HUES6 (cell line): ENCODE measurements around the gene BEND7.
A peak's percentile ranks its signal among the peaks of the same experiment; 100 is the strongest.
"Not testable (repeated sequence)": the region's sequence is repeated elsewhere in the genome, so short reads cannot be mapped to it uniquely, and the experiment has no call there.

Experiments used
- H3K27ac ChIP-seq: 2 replicates; pipeline ENCODE4 v1.7.0; 2013; ENCODE audit warnings: low read depth, mild to moderate bottlenecking, low read length, inconsistent platforms
- H3K27me3 ChIP-seq: 2 replicates; pipeline ENCODE4 v1.6.1; 2013; ENCODE audit warnings: low read length; ENCODE audit not compliant: control insufficient read depth, insufficient read depth
- H3K36me3 ChIP-seq: 2 replicates; pipeline ENCODE4 v1.6.1; 2013; ENCODE audit warnings: low read length; ENCODE audit not compliant: control insufficient read depth, insufficient read depth
- H3K4me1 ChIP-seq: 2 replicates; pipeline ENCODE4 v1.6.1; 2013; ENCODE audit warnings: low read length; ENCODE audit not compliant: control insufficient read depth, insufficient read depth
- H3K4me3 ChIP-seq: 2 replicates; pipeline ENCODE4 v1.5.1; 2013; ENCODE audit warnings: low read depth, low read length
- H3K9ac ChIP-seq: one replicate; pipeline ENCODE4 v1.6.1; 2013; ENCODE audit warnings: mild to moderate bottlenecking, low read length
- H3K9me3 ChIP-seq: 2 replicates; pipeline ENCODE4 v1.6.1; 2013; ENCODE audit warnings: low read depth, low read length; ENCODE audit not compliant: control insufficient read depth, insufficient read depth

BEND7 gene

GRCh38 chr10:13445656-13446400 is 83.0 kb downstream of the BEND7 start:
- H3K27me3 ChIP-seq, result peaks cover 2% of the 10 kb centered on the region; the same call in 1 of the 2 replicates
- H3K4me1 ChIP-seq, result peaks cover 5% of the 10 kb centered on the region; the same call in 1 of the 2 replicates
- no peaks in the 10 kb centered on the region for H3K9me3 ChIP-seq
- H3K36me3 ChIP-seq, result no peaks in the 10 kb centered on the region; the same call in 1 of the 2 replicates
- H3K9ac ChIP-seq, result no peak overlapping the region
- no peak overlapping the region for H3K4me3 ChIP-seq
- no peak overlapping the region for H3K27ac ChIP-seq

- Histone ChIP-seq H3K4me3 (no peak overlapping the region), H3K9ac (no peak overlapping the region), H3K4me1 (peaks cover 8% of the 10 kb centered on the region), H3K27ac (no peak overlapping the region), H3K27me3 (peaks cover 37% of the 10 kb centered on the region), H3K9me3 (no peaks in the 10 kb centered on the region), H3K36me3 (no peaks in the 10 kb centered on the region)
Observed at GRCh38 chr10:13441476-13441875, 87.3 kb downstream of the BEND7 start.

GRCh38 chr10:13440185-13441061 is 88.4 kb downstream of the BEND7 start:
- Histone ChIP-seq H3K4me3 (peak overlapping the region; percentile 57), H3K9me3 (no peaks in the 10 kb centered on the region), H3K27ac (no peak overlapping the region), H3K4me1 (peaks cover 8% of the 10 kb centered on the region), H3K27me3 (peaks cover 37% of the 10 kb centered on the region), H3K9ac (peak overlapping the region; percentile 7), H3K36me3 (no peaks in the 10 kb centered on the region)

- no peaks in the 10 kb centered on the region for H3K36me3 ChIP-seq
- H3K9ac ChIP-seq, result peak overlapping the region; percentile 7
- peaks cover 8% of the 10 kb centered on the region for H3K4me1 ChIP-seq
- peaks cover 37% of the 10 kb centered on the region for H3K27me3 ChIP-seq
- H3K9me3 ChIP-seq, result no peaks in the 10 kb centered on the region
- no peak overlapping the region for H3K27ac ChIP-seq
- peak overlapping the region; percentile 57 for H3K4me3 ChIP-seq
Observed at GRCh38 chr10:13439313-13440184, 89.3 kb downstream of the BEND7 start.

GRCh38 chr10:13437026-13437555 is 91.7 kb downstream of the BEND7 start:
- Histone ChIP-seq H3K9ac (no peak overlapping the region), H3K9me3 (no peaks in the 10 kb centered on the region), H3K4me1 (peaks cover 2% of the 10 kb centered on the region), H3K4me3 (no peak overlapping the region), H3K27ac (no peak overlapping the region), H3K27me3 (peaks cover 37% of the 10 kb centered on the region), H3K36me3 (no peaks in the 10 kb centered on the region)

- H3K4me1 ChIP-seq, H3K27ac ChIP-seq, H3K9ac ChIP-seq, H3K9me3 ChIP-seq, H3K4me3 ChIP-seq, H3K36me3 ChIP-seq, H3K27me3 ChIP-seq: not testable (repeated sequence)
Observed at GRCh38 chr10:13427943-13428342, 100.9 kb downstream of the BEND7 start.

- H3K36me3 ChIP-seq, result no peaks in the 10 kb centered on the region
- H3K9me3 ChIP-seq, result no peaks in the 10 kb centered on the region
- H3K27ac ChIP-seq, result no peak overlapping the region
- H3K27me3 ChIP-seq, result no peaks in the 10 kb centered on the region
- no peak overlapping the region for H3K9ac ChIP-seq
- no peaks in the 10 kb centered on the region for H3K4me1 ChIP-seq
- H3K4me3 ChIP-seq, result no peak overlapping the region
Observed at GRCh38 chr10:13425397-13425796, 103.4 kb downstream of the BEND7 start.

- Histone ChIP-seq H3K4me1 (no peaks in the 10 kb centered on the region), H3K36me3 (no peaks in the 10 kb centered on the region), H3K9me3 (no peaks in the 10 kb centered on the region), H3K27ac (no peak overlapping the region), H3K9ac (no peak overlapping the region), H3K4me3 (no peak overlapping the region), H3K27me3 (no peaks in the 10 kb centered on the region)
Observed at GRCh38 chr10:13422800-13423199, 106.0 kb downstream of the BEND7 start.

- Histone ChIP-seq H3K4me3 (no peak overlapping the region), H3K9ac (no peak overlapping the region), H3K27ac (no peak overlapping the region), H3K4me1 (no peaks in the 10 kb centered on the region), H3K27me3 (no peaks in the 10 kb centered on the region), H3K9me3 (no peaks in the 10 kb centered on the region), H3K36me3 (no peaks in the 10 kb centered on the region)
Observed at GRCh38 chr10:13421382-13421917, 107.4 kb downstream of the BEND7 start.

- Histone ChIP-seq H3K27me3 (no peaks in the 10 kb centered on the region), H3K36me3 (no peaks in the 10 kb centered on the region), H3K27ac (no peak overlapping the region), H3K9ac (no peak overlapping the region), H3K4me3 (no peak overlapping the region), H3K9me3 (no peaks in the 10 kb centered on the region), H3K4me1 (no peaks in the 10 kb centered on the region)
Observed at GRCh38 chr10:13420532-13421307, 108.1 kb downstream of the BEND7 start.
